Muscle of leg (tissue), 11 donors: Measurements from ENCODE around the gene ESPN. TPM values are rescaled to one million over a fixed set of nuclear protein-coding genes. Genes with fewer than 3 reads are reported as not detected.
"Not testable (repeated sequence)": the region's sequence is repeated elsewhere in the genome, so short reads cannot be mapped to it uniquely, and the experiment has no call there.

Source experiments
- DNase-seq: peaks from one replicate; pipeline ENCODE4 v3.0.0; 2013
- H3K27ac ChIP-seq: one replicate; pipeline ENCODE4 v1.5.1; 2013; ENCODE audit warnings: mild to moderate bottlenecking, low read length, control low read depth
- H3K27me3 ChIP-seq: one replicate; pipeline ENCODE4 v1.6.1; 2013; ENCODE audit warnings: low read length; ENCODE audit not compliant: control insufficient read depth, insufficient read depth
- H3K36me3 ChIP-seq: one replicate; pipeline ENCODE4 v1.6.1; 2013; ENCODE audit warnings: low read length; ENCODE audit not compliant: control insufficient read depth, insufficient read depth
- H3K4me1 ChIP-seq: one replicate; pipeline ENCODE4 v1.6.1; 2013; ENCODE audit warnings: low read length; ENCODE audit not compliant: control insufficient read depth, insufficient read depth
- H3K4me3 ChIP-seq: one replicate; pipeline ENCODE4 v1.5.1; 2013; ENCODE audit warnings: low read length, control low read depth
- H3K9me3 ChIP-seq: replicated peaks from 2 replicates; pipeline ENCODE4 v1.6.1; 2013; ENCODE audit warnings: low read depth, low read length; ENCODE audit not compliant: control insufficient read depth
- WGBS: methylation state at CpG from one replicate; pipeline ENCODE4 v1.1.5; 2013; ENCODE audit warnings: missing lambda C conversion rate; ENCODE audit not compliant: insufficient coverage; 5-methylcytosine and 5-hydroxymethylcytosine counted together
- polyA plus RNA-seq, 8 donors: library from polyadenylated mRNA; unstranded; fragments of 120-200 nt; gene quantifications; one replicate each; pipeline versions ENCODE4 v1.2.1 to v1.2.3, GENCODE V29; 2013; ENCODE audit warnings: inconsistent platforms in 1 of 8, low replicate concordance in 1 of 8; ENCODE audit not compliant: insufficient read length in 8 of 8, insufficient read depth in 1 of 8
- total RNA-seq: library from RNA; stranded (reverse); fragments of 120-200 nt; gene quantifications from one replicate; pipeline ENCODE4 v1.2.4, GENCODE V29; 2013

Gene ESPN
- total and polyA plus RNA-seq, 9 donors: 0.22 to 14.3 (median 1.7) TPM

DNA sequence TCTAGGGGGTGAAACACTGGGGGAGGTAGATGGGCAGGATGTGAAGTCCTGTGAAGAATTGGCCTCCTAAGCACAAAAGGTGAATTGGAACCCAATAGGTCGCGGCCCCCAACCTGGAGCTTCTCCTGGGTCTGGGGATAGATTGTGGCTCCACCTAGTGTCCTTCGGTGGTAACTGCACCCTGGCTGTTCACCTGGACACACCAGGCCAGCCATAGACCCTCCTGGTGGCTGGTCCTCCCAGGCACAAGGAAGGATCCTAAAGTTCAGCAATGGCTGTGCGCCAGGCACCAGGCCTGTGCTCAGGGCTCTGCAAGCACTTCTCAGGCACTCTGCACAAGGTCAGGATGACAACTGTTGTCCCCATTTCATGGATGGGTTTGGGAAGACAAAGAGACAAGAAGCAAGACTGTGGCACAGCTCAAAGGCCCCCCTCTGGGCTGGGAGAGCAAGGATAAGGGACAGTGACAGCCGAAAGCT lies 13.5 kb downstream of the ESPN start:
- peak; percentile 49 for DNase-seq
- Histone ChIP-seq H3K36me3 (no peaks in the 10 kb centered on the region), H3K4me1 (no peaks in the 10 kb centered on the region), H3K27ac (no peak overlapping the region), H3K9me3 (no peaks in the 10 kb centered on the region), H3K4me3 (no peak overlapping the region), H3K27me3 (peaks cover 41% of the 10 kb centered on the region)
- 18% methylated on average over 5 of the region's 5 CpGs for WGBS

GRCh38 chr1:6440198-6441126 lies 15.9 kb downstream of the ESPN start:
- peaks cover 49% of the 10 kb centered on the region for H3K27me3 ChIP-seq
- no peak for DNase-seq
- no peaks in the 10 kb centered on the region for H3K36me3 ChIP-seq
- 1% methylated on average over 77 of the region's 101 CpGs for WGBS
- H3K4me3 ChIP-seq: no peak overlapping the region
- H3K27ac ChIP-seq: no peak overlapping the region
- H3K4me1 ChIP-seq: no peaks in the 10 kb centered on the region
- no peaks in the 10 kb centered on the region for H3K9me3 ChIP-seq

GRCh38 chr1:6441586-6441985 lies 17.0 kb downstream of the ESPN start:
- no peak overlapping the region for H3K4me3 ChIP-seq
- peaks cover 55% of the 10 kb centered on the region for H3K27me3 ChIP-seq
- no peak for DNase-seq
- no peaks in the 10 kb centered on the region for H3K9me3 ChIP-seq
- no peak overlapping the region for H3K27ac ChIP-seq
- WGBS: 83% methylated on average over 4 of the region's 7 CpGs
- H3K36me3 ChIP-seq: no peaks in the 10 kb centered on the region
- H3K4me1 ChIP-seq: no peaks in the 10 kb centered on the region

- H3K9me3 ChIP-seq: no peaks in the 10 kb centered on the region
- H3K4me1 ChIP-seq: peaks cover 17% of the 10 kb centered on the region
- no peaks in the 10 kb centered on the region for H3K36me3 ChIP-seq
- no peak overlapping the region for H3K4me3 ChIP-seq
- H3K27me3 ChIP-seq: peaks cover 69% of the 10 kb centered on the region
- 65% methylated on average over 12 of the region's 21 CpGs for WGBS
- H3K27ac ChIP-seq: no peak overlapping the region
- DNase-seq: no peak
Measured at GRCh38 chr1:6443339-6444115, 19.0 kb downstream of the ESPN start.

DNA sequence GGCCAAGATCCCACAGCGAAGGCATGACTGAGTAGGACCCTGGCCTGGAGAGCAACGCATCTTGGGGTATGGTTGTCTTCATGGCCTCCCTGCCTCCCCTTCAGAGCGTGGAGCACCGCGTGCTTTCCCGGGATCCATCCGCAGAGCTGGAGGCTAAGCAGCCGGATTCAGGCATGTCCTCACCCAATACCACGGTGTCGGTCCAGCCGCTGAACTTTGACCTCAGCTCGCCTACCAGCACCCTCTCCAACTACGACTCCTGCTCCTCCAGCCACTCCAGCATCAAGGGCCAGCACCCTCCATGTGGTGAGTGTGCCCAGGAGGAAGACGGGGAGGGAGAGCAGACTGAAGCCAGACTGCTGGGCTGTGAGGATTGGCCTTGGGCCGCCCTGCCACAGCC lies 19.8 kb downstream of the ESPN start:
- H3K4me1 ChIP-seq: peaks cover 17% of the 10 kb centered on the region
- no peak overlapping the region for H3K4me3 ChIP-seq
- 84% methylated on average over 11 of the region's 15 CpGs for whole genome bisulfite sequencing
- no peak overlapping the region for H3K27ac ChIP-seq
- H3K9me3 ChIP-seq: no peaks in the 10 kb centered on the region
- H3K27me3 ChIP-seq: peaks cover 68% of the 10 kb centered on the region
- no peak for DNase-seq
- H3K36me3 ChIP-seq: no peaks in the 10 kb centered on the region

GRCh38 chr1:6445062-6445763 lies 20.6 kb downstream of the ESPN start:
- no peaks in the 10 kb centered on the region for H3K9me3 ChIP-seq
- H3K36me3 ChIP-seq: no peaks in the 10 kb centered on the region
- H3K27ac ChIP-seq: no peak overlapping the region
- WGBS: 37% methylated on average over 8 of the region's 19 CpGs
- no peak for DNase-seq
- H3K4me3 ChIP-seq: no peak overlapping the region
- peaks cover 17% of the 10 kb centered on the region for H3K4me1 ChIP-seq
- peaks cover 68% of the 10 kb centered on the region for H3K27me3 ChIP-seq

- H3K27me3 ChIP-seq: peaks cover 70% of the 10 kb centered on the region
- not testable (repeated sequence) for H3K27ac ChIP-seq
- whole genome bisulfite sequencing: 100% methylated on average over 1 of the region's 4 CpGs
Measured at GRCh38 chr1:6445929-6446328, 21.4 kb downstream of the ESPN start.

DNA sequence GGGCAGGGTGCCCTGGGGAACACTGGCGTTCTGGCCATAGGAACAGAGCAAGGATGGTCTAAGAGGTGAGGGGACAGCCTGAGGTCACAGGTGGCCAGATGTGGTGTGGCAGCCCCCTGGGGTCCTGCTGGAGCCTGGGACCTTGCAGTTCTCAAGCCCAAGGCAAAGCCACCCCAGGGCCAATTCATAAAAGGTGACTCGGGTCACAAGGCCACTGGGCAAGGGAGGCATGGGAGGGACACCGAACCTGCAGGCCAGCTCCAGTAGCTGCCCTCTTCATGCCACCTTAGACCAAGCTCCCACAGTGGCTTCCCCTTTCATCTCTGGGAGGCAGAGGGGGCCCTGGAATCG lies 22.1 kb downstream of the ESPN start:
- peaks cover 70% of the 10 kb centered on the region for H3K27me3 ChIP-seq
- no peak overlapping the region for H3K4me3 ChIP-seq
- WGBS: 36% methylated on average over 3 of the region's 4 CpGs
- H3K4me1 ChIP-seq: peaks cover 17% of the 10 kb centered on the region
- no peak overlapping the region for H3K27ac ChIP-seq
- no peaks in the 10 kb centered on the region for H3K9me3 ChIP-seq
- DNase-seq: no peak
- H3K36me3 ChIP-seq: no peaks in the 10 kb centered on the region

More at GRCh38 chr1:6445929-6446328, 21.4 kb downstream of the ESPN start:
- not testable (repeated sequence) for H3K9me3 ChIP-seq, H3K4me3 ChIP-seq, DNase-seq, H3K36me3 ChIP-seq
- peaks cover 17% of the 10 kb centered on the region for H3K4me1 ChIP-seq

DNA sequence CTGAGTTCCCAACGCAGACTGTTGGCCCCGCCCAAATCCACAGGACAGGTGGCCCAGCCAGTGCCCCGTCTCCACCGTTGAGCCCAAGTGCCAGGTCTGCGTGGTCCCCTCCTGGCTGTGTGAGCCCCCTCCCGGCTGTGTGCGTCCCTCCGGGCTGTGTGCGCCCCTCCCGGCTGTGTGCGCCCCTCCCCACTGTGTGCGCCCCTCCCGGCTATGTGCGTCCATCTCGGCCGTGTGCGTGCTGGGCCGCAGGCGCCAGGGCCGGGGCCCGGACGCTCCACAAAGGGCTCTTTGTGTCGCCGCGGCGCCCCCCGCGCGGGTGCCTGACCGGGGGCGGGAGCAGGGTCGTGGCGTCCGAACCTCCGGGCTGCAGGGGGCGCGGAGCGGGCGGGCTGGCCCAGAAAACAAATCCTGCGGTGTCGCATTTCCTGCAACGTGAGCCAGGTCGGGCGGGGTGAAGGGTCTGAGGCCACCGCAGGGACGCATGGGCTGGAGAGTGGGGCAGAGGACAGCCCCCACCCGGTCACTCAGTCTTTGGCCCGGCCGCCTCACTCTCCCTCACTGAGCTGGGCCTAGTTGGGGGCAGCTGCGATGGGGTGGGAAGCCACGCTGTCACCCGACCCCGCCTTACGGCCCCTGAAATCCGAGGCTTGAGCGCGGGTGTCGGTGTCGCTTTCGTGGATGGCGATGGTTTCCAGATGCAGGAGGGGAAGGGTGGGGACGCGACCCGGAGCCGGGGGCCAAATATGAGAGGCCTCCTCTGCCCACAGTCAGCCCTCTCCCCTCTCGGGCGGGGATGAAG lies 22.6 kb downstream of the ESPN start:
- Histone ChIP-seq H3K4me3 (no peak overlapping the region), H3K27ac (no peak overlapping the region), H3K4me1 (peaks cover 17% of the 10 kb centered on the region), H3K36me3 (no peaks in the 10 kb centered on the region), H3K27me3 (peaks cover 70% of the 10 kb centered on the region), H3K9me3 (no peaks in the 10 kb centered on the region)
- WGBS: 2% methylated on average over 49 of the region's 67 CpGs
- no peak for DNase-seq
